K562 (cell line): ENCODE results near the gene RPE.

Experiments
- EZH2 ChIP-seq: IDR thresholded peaks from 2 replicates; pipeline ENCODE4 v1.6.1; 2012; ENCODE audit warnings: low read depth, mild to moderate bottlenecking, inconsistent platforms, low read length, borderline replicate concordance
- GTF2F1 ChIP-seq: IDR thresholded peaks from 2 replicates; pipeline ENCODE4 v1.6.1; 2011; ENCODE audit warnings: low read depth, low read length, improper control_type of control experiment
- RBM25 ChIP-seq: fragments of 200-400 bp; formaldehyde crosslinking; IDR thresholded peaks from 2 replicates; pipeline ENCODE4 v1.6.1; 2018; ENCODE audit warnings: low read length, low read depth, moderate library complexity; ENCODE audit not compliant: severe bottlenecking
- TAF15 ChIP-seq: fragments of 200-400 bp; formaldehyde crosslinking; IDR thresholded peaks from 2 replicates; pipeline ENCODE4 v1.6.1; 2017; ENCODE audit warnings: mild to moderate bottlenecking, low read depth, low read length, moderate library complexity
- ZNF263 ChIP-seq: sonication (generic); formaldehyde crosslinking; IDR thresholded peaks from 2 replicates; pipeline ENCODE4 v1.8.0; 2022; ENCODE audit warnings: mild to moderate bottlenecking, missing genetic modification reagents, borderline replicate concordance

GRCh38 chr2:209984291-209984690 lies 18.1 kb upstream of the RPE start:
- TF ChIP-seq GTF2F1 (no peak), TAF15 (no peak), ZNF263 (CRISPR knock-in tag) (no peak), RBM25 (no peak), EZH2 (no peak)
